ACC112 (cell line): Measurements from ENCODE around the gene TSPAN18.

Source experiments
- H2AFZ ChIP-seq: fragments of 200-600 bp; sonication (generic); one replicate; pipeline ENCODE4 v1.6.0; 2017; ENCODE audit warnings: antibody characterized with exemption, low read length; ENCODE audit not compliant: unreplicated experiment
- H3K27ac ChIP-seq: fragments of 200-600 bp; sonication (generic); 2 replicates; pipeline ENCODE4 v1.5.1; 2014; ENCODE audit warnings: low read depth, mild to moderate bottlenecking, antibody characterized with exemption, low read length, moderate library complexity
- H3K27me3 ChIP-seq: fragments of 200-600 bp; sonication (generic); 2 replicates; pipeline ENCODE4 v1.6.1; 2014; ENCODE audit warnings: mild to moderate bottlenecking, antibody characterized with exemption, low read length, moderate library complexity, mixed read lengths; ENCODE audit not compliant: insufficient read depth
- H3K36me3 ChIP-seq: fragments of 200-600 bp; sonication (generic); 2 replicates; pipeline ENCODE4 v1.6.1; 2016; ENCODE audit warnings: mild to moderate bottlenecking, antibody characterized with exemption, low read length, moderate library complexity, mixed read lengths; ENCODE audit not compliant: insufficient read depth
- H3K4me1 ChIP-seq: fragments of 200-600 bp; sonication (generic); one replicate; pipeline ENCODE4 v1.6.1; 2016; ENCODE audit warnings: low read length, mixed read lengths; ENCODE audit not compliant: insufficient read depth, unreplicated experiment, control insufficient read depth
- H3K4me3 ChIP-seq: fragments of 200-600 bp; sonication (generic); 2 replicates; pipeline ENCODE4 v1.5.1; 2014; ENCODE audit warnings: mild to moderate bottlenecking, low read depth, low read length
- H3K79me2 ChIP-seq: fragments of 200-600 bp; sonication (generic); one replicate; pipeline ENCODE4 v1.6.0; 2016; ENCODE audit warnings: low read length; ENCODE audit not compliant: control insufficient read depth, unreplicated experiment, insufficient read depth

Gene TSPAN18

DNA sequence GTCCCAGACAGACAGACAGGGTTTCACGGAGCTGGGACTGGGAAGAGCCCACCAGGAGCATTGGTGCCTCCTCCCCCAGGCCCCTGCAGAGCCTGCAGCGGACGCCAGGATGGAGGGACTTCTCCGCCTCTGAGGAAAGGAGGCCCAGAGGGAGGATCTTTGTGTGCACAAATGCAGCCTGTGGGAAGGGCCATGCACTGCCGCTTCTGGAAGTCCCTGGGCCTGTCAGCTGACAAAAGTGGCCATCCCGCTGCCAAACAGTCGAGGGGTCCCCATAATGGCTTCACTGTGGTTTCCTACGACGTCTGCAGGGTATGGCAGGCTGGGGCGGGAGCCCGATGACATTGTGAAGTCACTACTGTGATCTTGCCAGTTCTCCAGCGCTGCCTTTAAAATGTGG, 150.1 kb downstream of the TSPAN18 start:
- H3K27me3 ChIP-seq: peaks cover 31% of the 10 kb centered on the region

DNA sequence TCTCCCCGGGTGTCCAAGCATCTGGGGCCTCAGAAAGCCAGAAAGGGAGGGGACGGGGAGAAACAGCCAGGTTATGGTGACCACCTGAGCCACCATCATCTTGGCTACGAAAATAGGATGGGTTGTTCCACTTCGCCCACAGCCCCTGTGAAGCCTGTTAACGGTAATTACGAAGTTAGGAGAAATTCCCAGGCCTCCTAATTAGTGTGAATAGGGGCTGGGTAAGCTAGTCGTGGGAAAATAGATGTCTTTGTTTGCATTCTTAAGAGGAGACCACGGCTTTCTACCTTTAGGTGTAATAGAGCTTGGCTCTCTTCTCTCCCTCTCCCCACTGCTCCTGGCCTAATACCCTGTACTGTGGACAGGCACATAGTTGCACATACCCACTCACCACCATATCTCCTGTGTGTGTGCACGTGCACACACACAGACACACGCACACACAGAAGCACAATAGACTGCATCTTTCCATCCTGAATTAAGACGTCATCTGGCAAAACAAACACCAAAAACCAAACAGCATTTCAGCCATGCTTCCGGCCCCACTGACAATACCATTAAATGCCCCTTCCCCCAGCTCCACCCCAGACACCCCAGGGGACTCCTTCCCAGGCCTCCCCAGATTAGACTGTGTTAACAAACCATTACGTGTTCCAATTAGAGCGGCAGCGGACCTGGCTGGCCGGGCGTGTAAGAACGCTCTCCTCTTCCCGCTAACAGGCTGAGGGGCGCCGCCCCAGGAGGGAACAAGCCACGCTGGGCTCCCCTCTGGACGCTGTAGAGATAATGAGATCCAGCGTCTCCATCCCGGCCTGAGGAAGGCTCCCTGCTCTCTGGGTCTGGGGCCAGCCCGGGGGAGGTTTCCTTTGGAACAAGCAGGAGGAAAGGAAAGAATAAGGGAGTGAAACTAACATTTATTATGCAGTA, 151.1 kb downstream of the TSPAN18 start:
- Histone ChIP-seq H3K27ac (no peak overlapping the region), H3K36me3 (no peaks in the 10 kb centered on the region), H3K79me2 (no peaks in the 10 kb centered on the region), H2AFZ (no peak overlapping the region), H3K27me3 (peaks cover 34% of the 10 kb centered on the region), H3K4me1 (no peaks in the 10 kb centered on the region), H3K4me3 (no peak overlapping the region)

More for the DNA sequence above, 150.1 kb downstream of the TSPAN18 start:
- Histone ChIP-seq H3K36me3 (no peaks in the 10 kb centered on the region), H2AFZ (no peak overlapping the region), H3K4me1 (no peaks in the 10 kb centered on the region), H3K27ac (no peak overlapping the region), H3K4me3 (no peak overlapping the region), H3K79me2 (no peaks in the 10 kb centered on the region)

DNA sequence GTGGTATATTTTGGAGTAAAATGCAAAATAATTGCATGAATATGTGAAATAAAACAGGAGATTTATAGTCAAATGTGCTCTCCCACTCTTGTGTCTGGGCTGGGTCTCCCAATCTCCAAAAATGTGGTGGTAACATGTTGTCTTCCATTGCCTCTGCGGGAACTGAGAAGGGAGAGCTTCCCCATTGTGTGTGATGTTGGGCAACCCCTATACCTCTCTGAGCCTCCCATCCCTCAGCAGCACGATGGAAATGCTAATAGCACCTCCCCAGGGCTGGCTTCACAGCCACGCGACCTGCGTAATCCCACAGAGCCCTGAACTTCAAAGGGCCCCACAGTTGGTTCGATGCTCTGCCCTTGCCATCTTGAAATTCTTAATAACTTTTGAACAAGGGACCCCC, 151.9 kb downstream of the TSPAN18 start:
- Histone ChIP-seq H2AFZ (no peak overlapping the region), H3K27me3 (peaks cover 34% of the 10 kb centered on the region), H3K4me1 (no peaks in the 10 kb centered on the region), H3K36me3 (no peaks in the 10 kb centered on the region), H3K4me3 (no peak overlapping the region), H3K79me2 (no peaks in the 10 kb centered on the region), H3K27ac (no peak overlapping the region)

DNA sequence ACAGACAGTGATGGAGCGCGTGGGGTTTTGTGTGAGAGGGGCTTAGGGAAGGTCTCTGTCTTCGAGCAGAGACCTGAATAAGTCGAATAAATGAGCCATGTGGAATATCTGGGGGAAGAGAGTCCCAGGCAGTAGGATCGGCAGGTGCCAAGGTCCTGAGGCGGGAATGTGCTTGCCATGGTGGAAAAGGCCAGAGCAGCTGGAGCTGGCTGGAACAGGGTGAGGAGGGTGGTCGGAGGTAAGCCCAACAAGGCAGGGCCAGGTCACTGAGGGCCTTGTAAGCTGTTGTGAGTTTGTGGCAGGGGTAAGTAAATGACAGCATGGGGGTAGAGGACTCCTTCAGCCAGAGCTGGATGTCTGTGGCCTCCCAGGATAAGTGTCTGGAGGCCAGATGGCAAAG, 152.7 kb downstream of the TSPAN18 start:
- no peak overlapping the region for H3K4me3 ChIP-seq
- H3K4me1 ChIP-seq: no peaks in the 10 kb centered on the region
- no peak overlapping the region for H3K27ac ChIP-seq
- H3K36me3 ChIP-seq: no peaks in the 10 kb centered on the region
- no peak overlapping the region for H2AFZ ChIP-seq
- no peaks in the 10 kb centered on the region for H3K79me2 ChIP-seq
- H3K27me3 ChIP-seq: peaks cover 34% of the 10 kb centered on the region

DNA sequence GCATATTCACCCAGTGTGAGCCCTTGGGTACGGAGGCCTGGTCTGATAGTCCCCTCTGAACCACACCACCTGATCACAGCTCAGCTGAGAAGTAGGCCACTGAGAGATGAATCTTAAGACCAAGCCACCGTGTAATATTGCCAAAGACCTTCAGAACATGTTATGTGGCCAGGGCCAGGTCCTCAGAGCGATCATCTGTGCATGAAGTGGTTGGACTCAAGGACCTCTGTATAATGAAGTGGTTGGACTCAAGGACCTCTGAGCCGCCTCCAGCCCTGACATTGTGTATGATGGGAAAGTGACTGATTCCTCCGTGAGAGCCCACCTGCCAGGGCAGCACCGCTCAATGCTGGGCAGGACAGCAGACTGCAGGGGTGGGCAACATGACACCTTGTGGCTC, 153.7 kb downstream of the TSPAN18 start:
- no peaks in the 10 kb centered on the region for H3K79me2 ChIP-seq
- H3K4me1 ChIP-seq: no peaks in the 10 kb centered on the region
- H3K4me3 ChIP-seq: no peak overlapping the region
- no peaks in the 10 kb centered on the region for H3K36me3 ChIP-seq
- H3K27ac ChIP-seq: no peak overlapping the region
- H2AFZ ChIP-seq: no peak overlapping the region
- peaks cover 34% of the 10 kb centered on the region for H3K27me3 ChIP-seq

DNA sequence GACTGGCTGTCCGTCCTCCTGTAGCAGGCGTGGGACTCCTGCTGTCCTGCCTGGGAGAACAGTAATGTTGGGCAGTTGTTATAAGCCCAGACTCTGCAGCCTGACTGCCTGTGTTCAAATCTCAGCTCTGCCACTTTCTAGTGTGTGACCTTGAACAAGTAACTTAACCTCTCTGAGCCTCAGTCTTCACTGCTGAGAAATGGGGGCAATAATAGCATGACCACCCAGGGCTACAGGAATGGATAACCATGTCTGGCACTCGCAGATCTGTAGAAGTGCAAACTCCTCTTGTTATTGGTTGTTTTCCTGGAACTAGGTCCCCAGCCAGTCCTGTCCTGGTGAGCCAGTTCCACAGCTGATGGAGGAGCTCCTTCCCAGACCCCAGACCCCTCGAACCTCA, 154.2 kb downstream of the TSPAN18 start:
- no peak overlapping the region for H2AFZ ChIP-seq
- H3K4me1 ChIP-seq: no peaks in the 10 kb centered on the region
- H3K36me3 ChIP-seq: no peaks in the 10 kb centered on the region
- no peak overlapping the region for H3K27ac ChIP-seq
- H3K4me3 ChIP-seq: no peak overlapping the region
- H3K79me2 ChIP-seq: no peaks in the 10 kb centered on the region
- peaks cover 34% of the 10 kb centered on the region for H3K27me3 ChIP-seq

DNA sequence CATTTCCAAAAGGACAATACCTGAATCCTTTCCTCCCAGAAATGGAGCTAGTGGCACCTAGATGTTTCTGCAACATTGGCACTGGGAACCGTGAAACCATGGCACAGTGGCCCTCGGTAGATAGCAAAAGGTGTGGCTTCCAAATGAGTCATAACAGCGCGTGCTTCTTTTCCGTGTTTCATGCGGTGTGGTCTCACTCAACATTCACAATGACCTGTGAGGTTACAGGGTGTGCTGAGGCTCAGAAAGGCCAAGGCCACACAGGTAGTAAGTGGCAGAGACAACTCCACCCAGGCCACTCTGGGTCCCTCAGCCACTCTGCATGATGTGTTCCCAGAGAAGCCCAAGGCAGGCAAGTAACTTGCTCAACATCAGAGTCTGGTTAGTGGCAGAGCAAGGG, 156.5 kb downstream of the TSPAN18 start:
- Histone ChIP-seq H3K79me2 (no peaks in the 10 kb centered on the region), H3K4me3 (no peak overlapping the region)

GRCh38 chr11:44884056-44884455, 157.3 kb downstream of the TSPAN18 start:
- no peak overlapping the region for H2AFZ ChIP-seq
- no peaks in the 10 kb centered on the region for H3K79me2 ChIP-seq
- no peak overlapping the region for H3K4me3 ChIP-seq
- H3K4me1 ChIP-seq: no peaks in the 10 kb centered on the region
- peaks cover 27% of the 10 kb centered on the region for H3K27me3 ChIP-seq
- H3K27ac ChIP-seq: no peak overlapping the region
- H3K36me3 ChIP-seq: no peaks in the 10 kb centered on the region

More for the DNA sequence above, 156.5 kb downstream of the TSPAN18 start:
- H3K4me1 ChIP-seq: no peaks in the 10 kb centered on the region
- H3K27ac ChIP-seq: no peak overlapping the region
- H3K36me3 ChIP-seq: no peaks in the 10 kb centered on the region
- H2AFZ ChIP-seq: no peak overlapping the region
- H3K27me3 ChIP-seq: peaks cover 32% of the 10 kb centered on the region

DNA sequence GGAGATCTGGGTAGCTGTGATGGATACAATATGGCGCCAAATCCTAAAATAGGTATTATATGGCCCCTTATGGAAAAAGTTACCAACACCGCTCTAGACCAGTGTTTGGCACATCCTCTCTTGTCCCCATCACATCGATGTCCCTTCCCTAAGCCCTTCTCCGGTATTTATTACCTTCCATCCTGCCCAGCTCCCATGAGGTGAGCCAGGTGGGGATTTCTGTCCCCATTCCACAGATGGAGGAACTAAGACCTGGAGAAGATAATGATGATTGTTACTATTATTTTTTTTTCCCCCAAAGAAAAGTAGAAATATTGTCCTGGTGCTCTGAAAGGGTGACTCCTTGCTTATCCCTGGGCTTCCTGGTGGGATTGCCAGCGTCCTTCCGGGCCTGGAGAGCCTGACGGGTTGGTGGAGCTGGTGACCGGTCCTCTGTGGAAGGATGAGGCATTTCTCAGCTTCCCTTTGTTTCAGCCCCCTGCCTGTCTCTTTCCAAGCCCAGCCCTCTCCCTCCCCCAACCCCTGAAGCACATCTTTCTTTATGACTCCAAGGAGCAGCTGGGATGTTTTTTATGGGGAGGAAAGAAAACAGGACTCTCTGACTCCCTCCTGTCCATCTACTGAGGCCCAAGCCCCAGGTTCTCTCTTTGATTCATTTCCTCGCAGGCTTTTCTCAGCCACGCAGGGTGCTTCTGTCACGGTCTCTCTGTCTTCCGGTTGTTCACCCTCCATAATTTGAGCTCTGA, 158.5 kb downstream of the TSPAN18 start:
- Histone ChIP-seq H2AFZ (no peak overlapping the region), H3K4me1 (no peaks in the 10 kb centered on the region), H3K36me3 (no peaks in the 10 kb centered on the region), H3K27me3 (peaks cover 18% of the 10 kb centered on the region), H3K27ac (no peak overlapping the region), H3K4me3 (no peak overlapping the region), H3K79me2 (no peaks in the 10 kb centered on the region)

GRCh38 chr11:44885919-44886789, 159.4 kb downstream of the TSPAN18 start:
- Histone ChIP-seq H3K4me1 (no peaks in the 10 kb centered on the region), H3K27me3 (peaks cover 10% of the 10 kb centered on the region; the same call in 1 of the 2 replicates), H2AFZ (no peak overlapping the region), H3K4me3 (no peak overlapping the region), H3K27ac (no peak overlapping the region), H3K79me2 (no peaks in the 10 kb centered on the region), H3K36me3 (no peaks in the 10 kb centered on the region)
